ENCODE results near the gene TCHHL1.

DNA sequence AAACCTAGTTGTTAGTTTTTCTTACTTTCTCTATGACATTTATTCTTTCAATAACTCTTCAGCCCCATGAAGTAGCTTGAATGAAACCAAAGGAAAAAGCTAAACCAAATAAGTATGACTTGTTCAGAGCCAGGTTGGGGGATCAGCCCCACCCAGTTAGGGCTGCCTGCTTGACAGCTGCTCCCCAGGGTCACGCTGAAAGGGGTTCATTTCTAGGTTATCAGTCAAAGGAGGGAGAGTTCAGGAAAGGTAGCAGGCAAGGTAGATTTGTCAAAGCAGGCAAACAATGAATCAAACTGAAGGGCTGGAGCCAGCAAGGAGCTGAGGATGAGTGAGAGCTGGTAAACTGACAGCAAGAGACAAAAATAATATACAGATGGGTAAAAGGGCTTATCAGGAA, 49.0 kb downstream of the TCHHL1 start:
- TF ChIP-seq, protein P1, sequence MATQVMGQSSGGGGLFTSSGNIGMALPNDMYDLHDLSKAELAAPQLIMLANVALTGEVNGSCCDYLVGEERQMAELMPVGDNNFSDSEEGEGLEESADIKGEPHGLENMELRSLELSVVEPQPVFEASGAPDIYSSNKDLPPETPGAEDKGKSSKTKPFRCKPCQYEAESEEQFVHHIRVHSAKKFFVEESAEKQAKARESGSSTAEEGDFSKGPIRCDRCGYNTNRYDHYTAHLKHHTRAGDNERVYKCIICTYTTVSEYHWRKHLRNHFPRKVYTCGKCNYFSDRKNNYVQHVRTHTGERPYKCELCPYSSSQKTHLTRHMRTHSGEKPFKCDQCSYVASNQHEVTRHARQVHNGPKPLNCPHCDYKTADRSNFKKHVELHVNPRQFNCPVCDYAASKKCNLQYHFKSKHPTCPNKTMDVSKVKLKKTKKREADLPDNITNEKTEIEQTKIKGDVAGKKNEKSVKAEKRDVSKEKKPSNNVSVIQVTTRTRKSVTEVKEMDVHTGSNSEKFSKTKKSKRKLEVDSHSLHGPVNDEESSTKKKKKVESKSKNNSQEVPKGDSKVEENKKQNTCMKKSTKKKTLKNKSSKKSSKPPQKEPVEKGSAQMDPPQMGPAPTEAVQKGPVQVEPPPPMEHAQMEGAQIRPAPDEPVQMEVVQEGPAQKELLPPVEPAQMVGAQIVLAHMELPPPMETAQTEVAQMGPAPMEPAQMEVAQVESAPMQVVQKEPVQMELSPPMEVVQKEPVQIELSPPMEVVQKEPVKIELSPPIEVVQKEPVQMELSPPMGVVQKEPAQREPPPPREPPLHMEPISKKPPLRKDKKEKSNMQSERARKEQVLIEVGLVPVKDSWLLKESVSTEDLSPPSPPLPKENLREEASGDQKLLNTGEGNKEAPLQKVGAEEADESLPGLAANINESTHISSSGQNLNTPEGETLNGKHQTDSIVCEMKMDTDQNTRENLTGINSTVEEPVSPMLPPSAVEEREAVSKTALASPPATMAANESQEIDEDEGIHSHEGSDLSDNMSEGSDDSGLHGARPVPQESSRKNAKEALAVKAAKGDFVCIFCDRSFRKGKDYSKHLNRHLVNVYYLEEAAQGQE (IDR thresholded peaks at IDR 0.05; ENCODE audit: insufficient replicate concordance, low read depth), result no peak
- TF ChIP-seq, protein P2, sequence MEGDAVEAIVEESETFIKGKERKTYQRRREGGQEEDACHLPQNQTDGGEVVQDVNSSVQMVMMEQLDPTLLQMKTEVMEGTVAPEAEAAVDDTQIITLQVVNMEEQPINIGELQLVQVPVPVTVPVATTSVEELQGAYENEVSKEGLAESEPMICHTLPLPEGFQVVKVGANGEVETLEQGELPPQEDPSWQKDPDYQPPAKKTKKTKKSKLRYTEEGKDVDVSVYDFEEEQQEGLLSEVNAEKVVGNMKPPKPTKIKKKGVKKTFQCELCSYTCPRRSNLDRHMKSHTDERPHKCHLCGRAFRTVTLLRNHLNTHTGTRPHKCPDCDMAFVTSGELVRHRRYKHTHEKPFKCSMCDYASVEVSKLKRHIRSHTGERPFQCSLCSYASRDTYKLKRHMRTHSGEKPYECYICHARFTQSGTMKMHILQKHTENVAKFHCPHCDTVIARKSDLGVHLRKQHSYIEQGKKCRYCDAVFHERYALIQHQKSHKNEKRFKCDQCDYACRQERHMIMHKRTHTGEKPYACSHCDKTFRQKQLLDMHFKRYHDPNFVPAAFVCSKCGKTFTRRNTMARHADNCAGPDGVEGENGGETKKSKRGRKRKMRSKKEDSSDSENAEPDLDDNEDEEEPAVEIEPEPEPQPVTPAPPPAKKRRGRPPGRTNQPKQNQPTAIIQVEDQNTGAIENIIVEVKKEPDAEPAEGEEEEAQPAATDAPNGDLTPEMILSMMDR (IDR thresholded peaks at IDR 0.05; ENCODE audit: insufficient read depth, low read length), result no peak
- TF ChIP-seq GABPA (IDR thresholded peaks at IDR 0.05; ENCODE audit: low read depth), result no peak
- no peak for TF ChIP-seq POLR2AphosphoS5 (IDR thresholded peaks at IDR 0.05; ENCODE audit: low read depth)
- no peak for TF ChIP-seq SPI1 (IDR thresholded peaks at IDR 0.05; ENCODE audit: borderline replicate concordance, low read depth)
